Fibroblast of pulmonary artery (primary cell): ENCODE data around the gene ZNF511.

ENCODE experiments used
- DNase-seq: peaks from one replicate; pipeline ENCODE4 v3.0.0-alpha.2; 2010; ENCODE audit warnings: low read depth
- H3K4me3 ChIP-seq: replicated peaks from 2 replicates; pipeline ENCODE4 v1.5.1; 2011; ENCODE audit warnings: low read depth, mild to moderate bottlenecking, control low read depth, low read length, moderate library complexity
- TF ChIP-seq, protein P1 (sequence below): IDR thresholded peaks from 2 replicates; pipeline ENCODE4 v1.5.1; 2011; ENCODE audit warnings: mild to moderate bottlenecking, control low read depth, low read length, inconsistent platforms; ENCODE audit errors: missing control alignments

The ZNF511 gene

DNA sequence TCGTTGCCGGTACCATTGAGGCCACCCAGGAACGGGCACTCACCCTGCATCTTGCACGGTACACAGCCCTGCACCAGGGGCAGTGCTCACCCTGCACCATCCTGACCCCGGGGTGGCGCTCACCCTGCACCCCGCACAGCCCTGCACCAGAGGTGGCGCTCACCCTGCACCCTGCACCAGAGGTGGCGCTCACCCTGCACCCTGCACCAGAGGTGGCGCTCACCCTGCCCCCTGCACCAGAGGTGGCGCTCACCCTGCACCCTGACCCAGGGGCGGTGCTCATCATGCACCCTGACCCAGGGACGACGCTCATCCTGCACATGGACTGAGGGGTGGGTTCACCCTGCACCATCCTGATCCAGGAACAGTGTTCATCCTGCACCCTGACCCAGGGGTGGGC, 6.5 kb upstream of the ZNF511 start:
- no peak for DNase-seq
- TF ChIP-seq, protein P1, sequence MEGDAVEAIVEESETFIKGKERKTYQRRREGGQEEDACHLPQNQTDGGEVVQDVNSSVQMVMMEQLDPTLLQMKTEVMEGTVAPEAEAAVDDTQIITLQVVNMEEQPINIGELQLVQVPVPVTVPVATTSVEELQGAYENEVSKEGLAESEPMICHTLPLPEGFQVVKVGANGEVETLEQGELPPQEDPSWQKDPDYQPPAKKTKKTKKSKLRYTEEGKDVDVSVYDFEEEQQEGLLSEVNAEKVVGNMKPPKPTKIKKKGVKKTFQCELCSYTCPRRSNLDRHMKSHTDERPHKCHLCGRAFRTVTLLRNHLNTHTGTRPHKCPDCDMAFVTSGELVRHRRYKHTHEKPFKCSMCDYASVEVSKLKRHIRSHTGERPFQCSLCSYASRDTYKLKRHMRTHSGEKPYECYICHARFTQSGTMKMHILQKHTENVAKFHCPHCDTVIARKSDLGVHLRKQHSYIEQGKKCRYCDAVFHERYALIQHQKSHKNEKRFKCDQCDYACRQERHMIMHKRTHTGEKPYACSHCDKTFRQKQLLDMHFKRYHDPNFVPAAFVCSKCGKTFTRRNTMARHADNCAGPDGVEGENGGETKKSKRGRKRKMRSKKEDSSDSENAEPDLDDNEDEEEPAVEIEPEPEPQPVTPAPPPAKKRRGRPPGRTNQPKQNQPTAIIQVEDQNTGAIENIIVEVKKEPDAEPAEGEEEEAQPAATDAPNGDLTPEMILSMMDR, result no peak
- H3K4me3 ChIP-seq, result no peak overlapping the region

DNA sequence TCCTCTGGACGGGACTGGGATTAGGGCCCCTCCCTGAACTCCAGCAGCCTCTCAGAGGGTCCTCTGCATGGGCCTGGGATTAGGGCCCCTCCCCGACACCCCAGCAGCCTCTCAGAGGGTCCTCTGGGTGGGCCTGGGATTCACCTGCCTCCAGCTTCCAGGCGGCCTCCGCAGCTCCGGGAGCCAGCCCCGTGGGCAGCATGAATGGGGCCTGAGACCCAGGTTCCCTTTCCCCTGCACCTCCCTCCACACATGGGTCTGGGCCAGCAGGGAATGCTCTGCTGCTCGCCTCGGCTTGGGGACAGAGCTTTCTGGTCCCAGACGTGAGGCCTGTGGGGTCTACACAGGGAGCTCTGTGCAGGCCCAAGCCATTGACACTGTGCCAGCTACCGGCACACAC, 5.5 kb upstream of the ZNF511 start:
- no peak overlapping the region for H3K4me3 ChIP-seq
- TF ChIP-seq, protein P1, result no peak

DNA sequence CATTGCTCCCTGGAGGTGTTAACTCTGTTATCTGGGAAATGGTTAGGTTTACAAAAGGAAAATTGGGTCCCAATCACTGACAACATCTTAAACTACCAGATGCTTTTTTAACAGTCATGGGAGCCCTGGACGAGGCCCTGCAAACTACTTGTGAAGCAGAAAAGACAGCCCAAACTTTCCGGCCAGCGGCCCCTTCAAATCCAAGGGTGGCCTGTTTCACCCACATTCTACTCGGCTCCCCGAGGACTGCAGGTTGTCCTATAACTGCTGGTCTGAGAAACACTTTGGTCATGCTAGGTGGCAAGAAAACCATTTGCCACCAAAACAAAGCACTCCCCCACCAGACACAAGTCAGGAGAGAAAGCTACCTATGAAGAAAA, 2.6 kb upstream of the ZNF511 start:
- no peak for DNase-seq
- no peak overlapping the region for H3K4me3 ChIP-seq
- TF ChIP-seq, protein P1, result no peak

More for the DNA sequence above, 5.5 kb upstream of the ZNF511 start:
- no peak for DNase-seq

DNA sequence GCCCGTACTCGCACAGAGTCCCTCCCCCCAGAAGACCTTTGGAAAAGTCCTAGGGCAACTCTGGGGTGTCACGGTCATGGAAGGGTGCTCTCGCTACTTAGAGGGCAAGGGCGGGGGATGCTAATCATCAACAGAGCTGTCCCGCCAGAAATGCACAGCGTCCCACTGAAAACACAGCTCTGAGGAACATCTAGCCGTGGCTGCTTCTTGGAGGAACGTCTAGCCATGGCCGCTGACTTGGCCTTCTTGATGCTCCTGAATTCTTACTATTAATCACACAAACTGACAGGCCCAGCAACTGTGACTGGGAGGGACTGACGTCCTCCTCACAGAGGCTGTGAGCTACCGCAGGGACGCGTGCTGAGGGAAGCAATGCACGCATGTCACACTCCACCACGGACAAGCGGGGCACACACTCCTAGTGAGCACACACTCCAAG, 1.8 kb upstream of the ZNF511 start:
- TF ChIP-seq, protein P1, result no peak
- no peak for DNase-seq
- H3K4me3 ChIP-seq, result no peak overlapping the region

DNA sequence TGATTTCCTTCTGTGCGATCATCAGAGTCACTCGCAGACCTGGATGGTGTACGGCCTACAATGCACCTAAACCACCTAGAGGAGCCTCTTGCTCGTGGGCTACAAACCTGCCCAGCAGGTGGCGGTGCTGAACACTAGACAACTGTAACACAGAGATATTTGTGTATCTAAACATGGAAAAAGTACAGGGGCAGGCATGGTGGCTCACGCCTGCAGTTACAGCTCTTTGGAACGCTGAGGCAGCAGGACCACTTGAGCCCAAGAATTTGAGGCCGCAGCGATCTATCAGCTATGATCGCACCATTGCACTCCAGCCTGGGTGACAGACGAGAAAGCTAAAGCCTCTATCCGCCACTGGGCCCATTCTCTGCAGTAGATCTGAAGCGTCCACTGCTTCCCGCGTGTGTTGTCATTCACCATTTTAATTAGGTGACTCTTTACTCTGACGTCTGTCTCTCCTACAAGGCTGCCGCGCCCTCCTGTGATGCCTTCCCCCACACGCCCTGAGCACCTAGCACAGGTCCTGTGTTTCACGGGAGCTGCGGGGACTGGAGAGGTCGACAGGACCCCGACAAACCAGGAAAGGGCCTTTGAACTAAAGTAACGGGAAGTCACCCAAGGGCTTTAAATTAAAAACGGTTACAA, 816 bp upstream of the ZNF511 start:
- peak; percentile 73 for DNase-seq
- TF ChIP-seq, protein P1, result peak; percentile 88
- H3K4me3 ChIP-seq, result peak overlapping the region; percentile 92

DNA sequence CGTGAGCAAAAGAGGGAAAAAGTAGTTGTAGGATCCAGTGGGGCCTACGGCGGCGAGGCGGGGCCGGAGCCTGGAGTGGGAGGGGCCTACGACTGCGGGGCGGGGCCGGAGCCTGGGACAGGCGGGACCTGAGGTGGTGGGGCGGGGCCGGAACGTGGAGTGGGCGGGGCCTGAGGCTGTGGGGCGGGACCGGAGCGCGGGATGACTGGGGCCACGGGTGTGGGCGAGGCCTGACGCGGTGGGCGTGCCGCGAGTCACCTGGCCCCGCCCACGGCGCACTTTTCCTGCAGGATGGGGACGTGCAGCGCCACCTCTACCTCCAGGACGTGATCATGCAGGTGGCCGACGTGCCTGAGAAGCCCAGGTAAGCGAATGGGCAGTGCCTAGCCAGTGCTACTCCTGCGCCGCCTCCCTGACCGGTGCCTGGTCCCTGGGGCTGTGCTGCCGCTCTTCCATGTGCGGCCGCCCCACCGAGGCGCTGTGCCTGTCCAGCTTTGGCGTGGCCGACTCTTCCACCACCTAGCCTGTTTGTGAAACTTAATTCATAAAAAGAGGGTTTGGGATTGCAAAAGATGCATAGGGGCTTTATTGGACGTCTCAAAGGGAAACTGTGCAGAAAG, 496 bp downstream of the ZNF511 start:
- peak overlapping the region; percentile 92 for H3K4me3 ChIP-seq
- peak; percentile 94 for DNase-seq
- TF ChIP-seq, protein P1, result no peak

DNA sequence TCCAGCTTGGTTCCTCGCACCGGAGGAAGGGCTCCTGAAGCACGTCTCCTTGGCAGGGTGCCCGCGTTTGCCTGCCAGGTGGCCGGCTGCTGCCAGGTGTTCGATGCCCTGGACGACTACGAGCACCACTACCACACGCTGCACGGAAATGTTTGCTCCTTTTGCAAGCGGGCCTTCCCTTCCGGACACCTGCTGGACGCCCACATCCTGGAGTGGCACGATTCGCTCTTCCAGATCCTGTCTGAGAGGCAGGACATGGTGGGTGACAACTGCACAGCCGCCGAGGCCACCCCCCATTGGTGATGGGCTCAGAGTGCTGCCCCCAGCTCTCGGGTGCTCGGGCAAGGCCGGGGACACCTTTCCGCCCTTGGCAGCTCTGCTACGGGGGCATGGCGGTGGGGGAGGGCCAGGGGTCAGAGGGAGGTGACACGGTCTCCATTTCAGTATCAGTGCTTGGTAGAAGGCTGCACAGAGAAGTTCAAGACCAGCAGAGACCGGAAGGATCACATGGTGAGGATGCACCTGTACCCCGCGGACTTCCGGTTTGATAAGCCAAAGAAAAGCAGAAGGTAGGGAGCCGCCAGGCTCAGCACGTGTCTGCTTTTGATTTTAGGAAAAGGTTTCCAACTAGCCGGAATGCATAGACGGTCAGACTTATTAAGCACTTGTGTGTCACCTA, 1.1 kb downstream of the ZNF511 start:
- TF ChIP-seq, protein P1, result no peak
- H3K4me3 ChIP-seq, result no peak overlapping the region
- DNase-seq, result no peak
